GM20000 (cell line): ENCODE results near the gene CLTA.
"Not testable (repeated sequence)": the region's sequence is repeated elsewhere in the genome, so short reads cannot be mapped to it uniquely, and the experiment has no call there.

ENCODE experiments used
- DNase-seq: peaks from one replicate; pipeline ENCODE4 v3.0.0; 2012; ENCODE audit warnings: low spot score
- TF ChIP-seq, protein P1 (sequence below): IDR thresholded peaks from 2 replicates; pipeline ENCODE4 v1.5.1; 2012; ENCODE audit warnings: mild to moderate bottlenecking, control low read depth; ENCODE audit errors: extremely low read depth, missing control alignments

Gene CLTA

GRCh38 chr9:36177571-36177970 lies 13.2 kb upstream of the CLTA start:
- DNase-seq, result no peak
- TF ChIP-seq, protein P1, sequence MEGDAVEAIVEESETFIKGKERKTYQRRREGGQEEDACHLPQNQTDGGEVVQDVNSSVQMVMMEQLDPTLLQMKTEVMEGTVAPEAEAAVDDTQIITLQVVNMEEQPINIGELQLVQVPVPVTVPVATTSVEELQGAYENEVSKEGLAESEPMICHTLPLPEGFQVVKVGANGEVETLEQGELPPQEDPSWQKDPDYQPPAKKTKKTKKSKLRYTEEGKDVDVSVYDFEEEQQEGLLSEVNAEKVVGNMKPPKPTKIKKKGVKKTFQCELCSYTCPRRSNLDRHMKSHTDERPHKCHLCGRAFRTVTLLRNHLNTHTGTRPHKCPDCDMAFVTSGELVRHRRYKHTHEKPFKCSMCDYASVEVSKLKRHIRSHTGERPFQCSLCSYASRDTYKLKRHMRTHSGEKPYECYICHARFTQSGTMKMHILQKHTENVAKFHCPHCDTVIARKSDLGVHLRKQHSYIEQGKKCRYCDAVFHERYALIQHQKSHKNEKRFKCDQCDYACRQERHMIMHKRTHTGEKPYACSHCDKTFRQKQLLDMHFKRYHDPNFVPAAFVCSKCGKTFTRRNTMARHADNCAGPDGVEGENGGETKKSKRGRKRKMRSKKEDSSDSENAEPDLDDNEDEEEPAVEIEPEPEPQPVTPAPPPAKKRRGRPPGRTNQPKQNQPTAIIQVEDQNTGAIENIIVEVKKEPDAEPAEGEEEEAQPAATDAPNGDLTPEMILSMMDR, result no peak

- not testable (repeated sequence) for DNase-seq
Observed at GRCh38 chr9:36180243-36180642, 10.5 kb upstream of the CLTA start.

DNA sequence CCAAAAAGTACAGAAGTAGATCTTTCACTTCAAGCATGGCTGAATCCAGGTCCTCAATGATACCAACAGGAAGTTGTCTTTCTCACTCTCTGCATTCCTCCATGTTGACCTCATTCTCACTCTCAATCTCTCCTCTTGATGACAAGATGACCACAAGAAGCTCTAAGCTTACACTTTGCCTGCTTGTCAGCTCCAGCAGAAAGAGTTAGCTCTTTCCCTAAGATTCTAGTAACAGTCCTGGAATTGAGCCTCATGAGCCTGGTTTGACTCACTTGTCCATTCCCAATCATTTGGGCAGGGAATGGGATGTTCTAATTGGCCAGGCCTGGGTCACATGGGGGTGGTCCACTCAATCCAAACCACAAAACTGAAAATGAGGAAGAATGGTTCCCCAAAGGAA lies 3.3 kb upstream of the CLTA start:
- TF ChIP-seq, protein P1, result no peak
- DNase-seq, result no peak

GRCh38 chr9:36188212-36188611 lies 2.5 kb upstream of the CLTA start:
- DNase-seq, result no peak
- TF ChIP-seq, protein P1, result no peak

DNA sequence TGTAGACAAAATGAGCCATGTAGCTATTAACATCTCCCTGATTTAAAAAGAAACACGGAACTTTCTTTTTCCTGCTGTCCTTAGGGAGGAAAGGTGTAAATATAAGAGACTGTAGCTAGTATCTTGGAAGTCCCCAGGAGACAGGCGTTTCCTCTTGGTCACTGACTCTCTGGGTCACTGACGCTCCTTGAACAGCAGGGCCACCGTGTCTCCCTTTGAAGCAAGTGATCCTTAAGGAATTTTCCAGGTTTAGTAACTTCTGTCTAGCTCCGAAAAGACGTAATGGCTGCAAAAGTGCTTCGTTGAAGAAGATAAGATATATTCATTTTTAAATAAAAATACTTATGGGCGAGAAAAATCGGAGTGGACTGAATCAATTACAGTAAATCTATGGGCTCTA lies 745 bp upstream of the CLTA start:
- no peak for DNase-seq
- TF ChIP-seq, protein P1, result no peak

GRCh38 chr9:36191290-36191645 lies 547 bp downstream of the CLTA start:
- TF ChIP-seq, protein P1, result no peak
- peak; percentile 37 for DNase-seq

- DNase-seq, result no peak
- TF ChIP-seq, protein P1, result no peak
Observed at GRCh38 chr9:36191686-36192085, 965 bp downstream of the CLTA start.

- TF ChIP-seq, protein P1, result no peak
- no peak for DNase-seq
Observed at GRCh38 chr9:36192196-36192595, 1.5 kb downstream of the CLTA start.
